Measurements from ENCODE around the gene REL. TPM values are rescaled to one million over a fixed set of nuclear protein-coding genes. Genes with fewer than 3 reads are reported as not detected.

Gene REL
- total RNA-seq, 1 experiment from 2014 or later, result 7.3 TPM

GRCh38 chr2:60832621-60833020, 48.8 kb upstream of the REL start:
- no peaks in the 10 kb centered on the region for H4K20me1 ChIP-seq (ENCODE audit: low read length)
- H3F3A ChIP-seq (ENCODE audit: low read length, unreplicated experiment), result no peaks in the 10 kb centered on the region
- CTCF ChIA-PET, result interaction anchor here (0.7 kb wide), 1 partner anchor 18 kb away, joined by 3 read pairs; no protein-coding TSS in a partner anchor
- TF ChIP-seq EZH2phosphoT487 (IDR thresholded peaks at IDR 0.05; ENCODE audit: borderline replicate concordance, low read length), result no peak
- TF ChIP-seq EZH2 (IDR thresholded peaks at IDR 0.05; ENCODE audit: low read length, unreplicated experiment), result no peak
- no peak overlapping the region for H3K9ac ChIP-seq (ENCODE audit: low read length)
- no peak overlapping the region for H3K4me3 ChIP-seq (ENCODE audit: low read length)
- no peak overlapping the region for H2AFZ ChIP-seq (ENCODE audit: low read length)
- H3K4me1 ChIP-seq (ENCODE audit: insufficient read depth, low read length), result no peaks in the 10 kb centered on the region
- intact Hi-C loops (cut with micrococcal nuclease), result no loop called here
- peaks cover 33% of the 10 kb centered on the region for H3K27me3 ChIP-seq (ENCODE audit: low read length)
- ATAC-seq, result no peak
- no peaks in the 10 kb centered on the region for H3K79me2 ChIP-seq (ENCODE audit: low read length)
- no peaks in the 10 kb centered on the region for H3K36me3 ChIP-seq (ENCODE audit: low read depth, low read length)
- H3K27ac ChIP-seq (ENCODE audit: low read length), result no peak overlapping the region
- no TSS peak for BruUV-seq (replicated peaks)
- H3K9me3 ChIP-seq (ENCODE audit: low read length), result no peaks in the 10 kb centered on the region
- DNase-seq, result no peak
- H3K4me2 ChIP-seq (ENCODE audit: low read length), result no peak overlapping the region
- POLR2A ChIA-PET (ENCODE audit: unreplicated experiment), result no interaction called here
- no peaks in the 10 kb centered on the region for H3K9me2 ChIP-seq (replicated peaks; ENCODE audit: low read length)

GRCh38 chr2:60834270-60834717, 47.1 kb upstream of the REL start:
- ATAC-seq (no peak), DNase-seq (no peak)
- no peak overlapping the region for H3K9ac ChIP-seq (ENCODE audit: low read length)
- no peaks in the 10 kb centered on the region for H3K79me2 ChIP-seq (ENCODE audit: low read length)
- no peak overlapping the region for H3K27ac ChIP-seq (ENCODE audit: low read length)
- H4K20me1 ChIP-seq (ENCODE audit: low read length), result no peaks in the 10 kb centered on the region
- intact Hi-C loops (cut with micrococcal nuclease), result no loop called here
- no peaks in the 10 kb centered on the region for H3F3A ChIP-seq (ENCODE audit: low read length, unreplicated experiment)
- BruUV-seq (replicated peaks), result no TSS peak
- H3K27me3 ChIP-seq (ENCODE audit: low read length), result peaks cover 33% of the 10 kb centered on the region
- ChIA-PET CTCF (no interaction called here), POLR2A (ENCODE audit: unreplicated experiment) (no interaction called here)
- no peak overlapping the region for H2AFZ ChIP-seq (ENCODE audit: low read length)
- H3K4me1 ChIP-seq (ENCODE audit: insufficient read depth, low read length), result no peaks in the 10 kb centered on the region
- H3K4me3 ChIP-seq (ENCODE audit: low read length), result no peak overlapping the region
- no peaks in the 10 kb centered on the region for H3K36me3 ChIP-seq (ENCODE audit: low read depth, low read length)
- no peak for TF ChIP-seq EZH2 (IDR thresholded peaks at IDR 0.05; ENCODE audit: low read length, unreplicated experiment)
- no peak for TF ChIP-seq CTCF (conservative IDR thresholded peaks at IDR 0.05; ENCODE audit: low read depth, low read length)
- TF ChIP-seq EZH2phosphoT487 (IDR thresholded peaks at IDR 0.05; ENCODE audit: borderline replicate concordance, low read length), result no peak
- H3K4me2 ChIP-seq (ENCODE audit: low read length), result no peak overlapping the region
- no peaks in the 10 kb centered on the region for H3K9me3 ChIP-seq (ENCODE audit: low read length)
- no peaks in the 10 kb centered on the region for H3K9me2 ChIP-seq (replicated peaks; ENCODE audit: low read length)

- Histone ChIP-seq H4K20me1 (ENCODE audit: low read length) (no peaks in the 10 kb centered on the region), H3K9me2 (replicated peaks; ENCODE audit: low read length) (no peaks in the 10 kb centered on the region), H3K27ac (ENCODE audit: low read length) (no peak overlapping the region), H3K79me2 (ENCODE audit: low read length) (no peaks in the 10 kb centered on the region), H3K4me2 (ENCODE audit: low read length) (no peak overlapping the region), H3F3A (ENCODE audit: low read length, unreplicated experiment) (no peaks in the 10 kb centered on the region), H3K9me3 (ENCODE audit: low read length) (no peaks in the 10 kb centered on the region), H3K36me3 (ENCODE audit: low read depth, low read length) (no peaks in the 10 kb centered on the region), H3K9ac (ENCODE audit: low read length) (no peak overlapping the region), H3K4me3 (ENCODE audit: low read length) (no peak overlapping the region), H3K4me1 (ENCODE audit: insufficient read depth, low read length) (no peaks in the 10 kb centered on the region), H2AFZ (ENCODE audit: low read length) (no peak overlapping the region), H3K27me3 (ENCODE audit: low read length) (peaks cover 33% of the 10 kb centered on the region)
- BruUV-seq (replicated peaks), result no TSS peak
- ATAC-seq (no peak), DNase-seq (no peak)
- intact Hi-C loops (cut with micrococcal nuclease), result no loop called here
- TF ChIP-seq EZH2 (IDR thresholded peaks at IDR 0.05; ENCODE audit: low read length, unreplicated experiment) (no peak), EZH2phosphoT487 (IDR thresholded peaks at IDR 0.05; ENCODE audit: borderline replicate concordance, low read length) (no peak), CTCF (conservative IDR thresholded peaks at IDR 0.05; ENCODE audit: low read depth, low read length) (no peak)
- CTCF ChIA-PET, result no interaction called here
- POLR2A ChIA-PET (ENCODE audit: unreplicated experiment), result no interaction called here
Measured at GRCh38 chr2:60836491-60836890, 44.9 kb upstream of the REL start.

Measured in PC-3 (cell line).